OCI-LY1 (cell line): ENCODE results near the gene TSC1.

Experiments used
- H2AFZ ChIP-seq: fragments of 200-600 bp; sonication (generic), shearing (Covaris generic); 2 replicates; pipeline ENCODE4 v1.6.0; 2014; ENCODE audit warnings: antibody characterized with exemption, mild to moderate bottlenecking, low read length
- H3F3A ChIP-seq: fragments of 200-600 bp; sonication (generic), shearing (Covaris generic); 2 replicates; pipeline ENCODE4 v1.6.0; 2014; ENCODE audit warnings: mild to moderate bottlenecking, antibody characterized with exemption, low read length, moderate library complexity; ENCODE audit not compliant: insufficient read depth
- H3K27ac ChIP-seq: fragments of 200-600 bp; sonication (generic); 2 replicates; pipeline ENCODE4 v1.5.1; 2014; ENCODE audit warnings: low read length, mixed run types, mild to moderate bottlenecking, low read depth; ENCODE audit not compliant: poor library complexity, severe bottlenecking
- H3K27me3 ChIP-seq: fragments of 200-600 bp; sonication (generic); 2 replicates; pipeline ENCODE4 v1.6.0; 2014; ENCODE audit warnings: antibody characterized with exemption, mild to moderate bottlenecking, low read length, moderate library complexity; ENCODE audit not compliant: insufficient read depth
- H3K36me3 ChIP-seq: fragments of 200-600 bp; sonication (generic); 2 replicates; pipeline ENCODE4 v1.6.1; 2014; ENCODE audit warnings: mild to moderate bottlenecking, antibody characterized with exemption, low read length, moderate library complexity, mixed read lengths; ENCODE audit not compliant: insufficient read depth
- H3K4me1 ChIP-seq: fragments of 200-600 bp; sonication (generic); 2 replicates; pipeline ENCODE4 v1.5.1; 2014; ENCODE audit warnings: mild to moderate bottlenecking, low read length, moderate library complexity; ENCODE audit not compliant: insufficient read depth, severe bottlenecking
- H3K4me2 ChIP-seq: fragments of 200-600 bp; sonication (generic), shearing (Covaris generic); 2 replicates; pipeline ENCODE4 v1.6.1; 2014; ENCODE audit warnings: low read length
- H3K4me3 ChIP-seq: fragments of 200-600 bp; sonication (generic); 2 replicates; pipeline ENCODE4 v1.5.1; 2014; ENCODE audit warnings: low read length, low read depth, mild to moderate bottlenecking, mixed read lengths; ENCODE audit not compliant: poor library complexity, severe bottlenecking
- H3K79me2 ChIP-seq: fragments of 200-600 bp; shearing (Covaris generic); 2 replicates; pipeline ENCODE4 v1.6.1; 2016; ENCODE audit warnings: mixed run types, low read length, mixed read lengths; ENCODE audit not compliant: insufficient read depth
- H3K9ac ChIP-seq: fragments of 200-600 bp; sonication (generic), shearing (Covaris generic); 2 replicates; pipeline ENCODE4 v1.6.1; 2014; ENCODE audit warnings: mild to moderate bottlenecking, low read length, mixed read lengths
- H3K9me2 ChIP-seq: fragments of 200-600 bp; sonication (generic), shearing (Covaris generic); 2 replicates; pipeline ENCODE4 v1.6.1; 2014; ENCODE audit warnings: low read depth, mild to moderate bottlenecking, low read length, mixed read lengths
- H3K9me3 ChIP-seq: fragments of 200-600 bp; shearing (Covaris generic); 2 replicates; pipeline ENCODE4 v1.6.1; 2014; ENCODE audit warnings: low read length, mixed read lengths
- H4K20me1 ChIP-seq: fragments of 200-600 bp; sonication (generic), shearing (Covaris generic); 2 replicates; pipeline ENCODE4 v1.6.0; 2016; ENCODE audit warnings: mild to moderate bottlenecking, low read length; ENCODE audit not compliant: insufficient read depth
- CTCF ChIP-seq: fragments of 200-600 bp; sonication (generic), shearing (Covaris generic); IDR thresholded peaks from 2 replicates; pipeline ENCODE4 v1.5.1; 2017; ENCODE audit warnings: mild to moderate bottlenecking, antibody characterized with exemption, low read length, moderate library complexity, mixed read lengths
- EZH2 ChIP-seq: fragments of 200-600 bp; sonication (generic), shearing (Covaris generic); IDR thresholded peaks from 2 replicates; pipeline ENCODE4 v1.8.0; 2017; ENCODE audit warnings: borderline replicate concordance, mixed run types, mild to moderate bottlenecking, antibody characterized with exemption, low read length, moderate library complexity, mixed read lengths

TSC1 gene

GRCh38 chr9:132919614-132920268 lies 24.7 kb downstream of the TSC1 start:
- H3K4me3 ChIP-seq: no peak overlapping the region
- no peaks in the 10 kb centered on the region for H3K9me2 ChIP-seq
- H3K9me3 ChIP-seq: no peaks in the 10 kb centered on the region
- H3K27me3 ChIP-seq: no peaks in the 10 kb centered on the region
- no peak overlapping the region for H3K4me2 ChIP-seq
- no peak overlapping the region for H3K27ac ChIP-seq
- H3K4me1 ChIP-seq: no peaks in the 10 kb centered on the region
- H3K79me2 ChIP-seq: no peaks in the 10 kb centered on the region
- H3F3A ChIP-seq: no peaks in the 10 kb centered on the region
- H3K36me3 ChIP-seq: peaks cover 68% of the 10 kb centered on the region
- H2AFZ ChIP-seq: no peak overlapping the region
- TF ChIP-seq CTCF (no peak), EZH2 (no peak)
- no peak overlapping the region for H3K9ac ChIP-seq
- no peaks in the 10 kb centered on the region for H4K20me1 ChIP-seq

GRCh38 chr9:132914924-132915323 lies 29.5 kb downstream of the TSC1 start:
- Histone ChIP-seq H3K9ac (no peak overlapping the region), H3K9me2 (no peaks in the 10 kb centered on the region), H3K4me3 (no peak overlapping the region), H3K79me2 (no peaks in the 10 kb centered on the region), H3K36me3 (peaks cover 52% of the 10 kb centered on the region; the same call in 1 of the 2 replicates), H2AFZ (no peak overlapping the region), H3K4me2 (no peak overlapping the region), H3F3A (no peaks in the 10 kb centered on the region), H3K27ac (no peak overlapping the region), H3K4me1 (no peaks in the 10 kb centered on the region), H3K27me3 (no peaks in the 10 kb centered on the region), H4K20me1 (no peaks in the 10 kb centered on the region), H3K9me3 (no peaks in the 10 kb centered on the region)
- no peak for TF ChIP-seq CTCF
- TF ChIP-seq EZH2: no peak

DNA sequence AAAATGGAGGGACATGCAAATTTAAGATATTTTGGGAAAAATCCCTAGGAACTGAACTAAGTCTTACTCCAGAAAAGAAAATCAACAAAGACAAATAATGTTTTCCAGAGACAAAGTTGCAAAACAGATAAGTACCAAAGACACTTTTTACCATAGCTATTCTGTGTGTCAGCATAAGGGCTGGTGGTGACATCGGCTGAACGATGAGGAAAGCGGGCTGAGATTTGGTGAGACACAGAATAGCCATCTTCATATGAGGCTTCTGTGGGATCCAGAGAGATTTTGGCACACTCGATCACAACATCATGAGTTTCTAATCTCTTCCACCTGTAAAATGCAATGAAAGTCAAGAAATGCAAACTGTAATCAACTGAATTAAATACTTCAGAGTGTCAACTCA lies 32.3 kb downstream of the TSC1 start:
- no peaks in the 10 kb centered on the region for H3K4me1 ChIP-seq
- H3K9ac ChIP-seq: no peak overlapping the region
- H3K36me3 ChIP-seq: peaks cover 44% of the 10 kb centered on the region
- no peaks in the 10 kb centered on the region for H4K20me1 ChIP-seq
- H3K9me3 ChIP-seq: no peaks in the 10 kb centered on the region
- TF ChIP-seq CTCF (no peak), EZH2 (no peak)
- H3K79me2 ChIP-seq: no peaks in the 10 kb centered on the region
- no peak overlapping the region for H3K4me2 ChIP-seq
- no peaks in the 10 kb centered on the region for H3K27me3 ChIP-seq
- H3F3A ChIP-seq: no peaks in the 10 kb centered on the region
- no peak overlapping the region for H2AFZ ChIP-seq
- no peak overlapping the region for H3K4me3 ChIP-seq
- no peaks in the 10 kb centered on the region for H3K9me2 ChIP-seq
- H3K27ac ChIP-seq: no peak overlapping the region
